ENCODE measurements around the gene LLGL1. TPM values are rescaled to one million over a fixed set of nuclear protein-coding genes. Genes with fewer than 3 reads are reported as not detected.

Gene LLGL1
- total RNA-seq, 1 experiment from 2014 or later = 44.3 TPM

DNA sequence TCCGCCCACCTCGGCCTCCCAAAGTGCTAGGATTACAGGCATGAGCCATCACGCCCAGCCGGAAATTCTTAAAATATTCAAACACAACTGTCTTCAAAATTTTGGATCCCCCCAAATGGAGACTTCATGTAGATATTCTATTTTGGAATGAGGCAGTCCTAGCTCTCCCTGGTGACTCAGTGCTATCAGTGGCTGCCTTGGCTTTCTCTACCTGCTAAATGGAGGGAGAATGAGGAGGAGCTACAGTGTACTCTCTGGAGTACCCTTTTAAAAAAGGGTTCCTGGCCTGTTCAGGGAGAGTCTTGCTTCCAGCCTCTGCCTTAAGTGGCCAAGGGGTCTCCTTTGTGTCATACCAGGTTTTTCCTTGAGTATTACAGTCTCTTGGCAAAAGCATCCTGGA lies 31.0 kb upstream of the LLGL1 start:
- BruUV-seq (replicated peaks) = no TSS peak
- Histone ChIP-seq H3K36me3 (ENCODE audit: control insufficient read depth in 1 of 2, insufficient read depth in 2 of 2, low read length in 2 of 2) (peaks cover 49 to 65% of the 10 kb centered on the region in 2 experiments), H4K20me1 (ENCODE audit: insufficient read depth) (peaks cover 8% of the 10 kb centered on the region; the same call in 1 of the 2 replicates)

GRCh38 chr17:18194804-18195203 lies 30.6 kb upstream of the LLGL1 start:
- Histone ChIP-seq H3K4me2 (ENCODE audit: low read length) (no peak overlapping the region), H3K4me1 (ENCODE audit: control insufficient read depth in 1 of 2, insufficient read depth in 2 of 2, low read length in 2 of 2) (no peaks in the 10 kb centered on the region), H3K9me3 (ENCODE audit: control insufficient read depth in 1 of 2, insufficient read depth in 1 of 2, low read depth in 1 of 2, low read length in 2 of 2) (no peaks in the 10 kb centered on the region), H3K4me3 (replicated peaks in 1 of 2; ENCODE audit: low read depth in 1 of 2, low read length in 2 of 2) (no peak overlapping the region), H4K20me1 (ENCODE audit: insufficient read depth) (peaks cover 8% of the 10 kb centered on the region; the same call in 1 of the 2 replicates), H3K27me3 (ENCODE audit: insufficient read depth, low read length) (no peaks in the 10 kb centered on the region), H3K79me2 (ENCODE audit: insufficient read depth, low read length) (peaks cover 97% of the 10 kb centered on the region), H3K27ac (ENCODE audit: low read depth, low read length) (no peak overlapping the region), H2AFZ (ENCODE audit: low read depth, low read length, poor library complexity, severe bottlenecking) (no peak overlapping the region), H3K36me3 (ENCODE audit: control insufficient read depth in 1 of 2, insufficient read depth in 2 of 2, low read length in 2 of 2) (peaks cover 52 to 64% of the 10 kb centered on the region in 2 experiments), H3K9ac (ENCODE audit: low read length) (no peak overlapping the region), H3K9me2 (ENCODE audit: insufficient read depth) (no peaks in the 10 kb centered on the region)
- ATAC-seq (no peak), DNase-seq (ENCODE audit: low read depth, low spot score) (no peak)
- ChIA-PET RAD21 (ENCODE audit: low non-redundant PET in 1 of 2, low total read pairs in 2 of 2, uncharacterized antibody in 2 of 2, unreplicated experiment in 2 of 2) (no interaction called here), POLR2A (interaction anchor here (1.3 kb wide), 1 partner anchor 12 kb away, joined by 3 read pairs; no protein-coding TSS in a partner anchor), CTCF (no interaction called here)
- intact Hi-C loops (cut with micrococcal nuclease) = no loop called here
- no TSS peak for BruUV-seq (replicated peaks)
- no peak for TF ChIP-seq TCF7L2 (IDR thresholded peaks at IDR 0.05; ENCODE audit: borderline replicate concordance, extremely low read depth, insufficient read depth, insufficient read length)
- no peak for TF ChIP-seq SRF (IDR thresholded peaks at IDR 0.05; ENCODE audit: low read depth)
- TF ChIP-seq EZH2 (IDR thresholded peaks at IDR 0.05) = no peak
- TF ChIP-seq ZBTB33 (IDR thresholded peaks at IDR 0.05; ENCODE audit: extremely low read depth, insufficient replicate concordance, low read length) = no peak
- no peak for TF ChIP-seq YY1 (IDR thresholded peaks at IDR 0.05; ENCODE audit: extremely low read depth, insufficient replicate concordance, low read depth, low read length)
- TF ChIP-seq RAD21 (IDR thresholded peaks at IDR 0.05; ENCODE audit: low read depth) = no peak
- no peak for TF ChIP-seq CEBPB (IDR thresholded peaks at IDR 0.05; ENCODE audit: low read depth)

More for the DNA sequence above, 31.0 kb upstream of the LLGL1 start:
- Histone ChIP-seq H3K9ac (ENCODE audit: low read length) (no peak overlapping the region), H3K9me3 (ENCODE audit: control insufficient read depth in 1 of 2, insufficient read depth in 1 of 2, low read depth in 1 of 2, low read length in 2 of 2) (no peaks in the 10 kb centered on the region), H3K27ac (ENCODE audit: low read depth, low read length) (no peak overlapping the region), H2AFZ (ENCODE audit: low read depth, low read length, poor library complexity, severe bottlenecking) (no peak overlapping the region), H3K4me3 (replicated peaks in 1 of 2; ENCODE audit: low read depth in 1 of 2, low read length in 2 of 2) (no peak overlapping the region), H3K4me1 (ENCODE audit: control insufficient read depth in 1 of 2, insufficient read depth in 2 of 2, low read length in 2 of 2) (no peaks in the 10 kb centered on the region), H3K9me2 (ENCODE audit: insufficient read depth) (no peaks in the 10 kb centered on the region), H3K79me2 (ENCODE audit: insufficient read depth, low read length) (peaks cover 97% of the 10 kb centered on the region), H3K27me3 (ENCODE audit: insufficient read depth, low read length) (no peaks in the 10 kb centered on the region), H3K4me2 (ENCODE audit: low read length) (no peak overlapping the region)
- intact Hi-C loops (cut with micrococcal nuclease) = no loop called here
- DNase-seq (ENCODE audit: low read depth, low spot score) (no peak), ATAC-seq (no peak)
- TF ChIP-seq TCF7L2 (IDR thresholded peaks at IDR 0.05; ENCODE audit: borderline replicate concordance, extremely low read depth, insufficient read depth, insufficient read length) (no peak), ZBTB33 (IDR thresholded peaks at IDR 0.05; ENCODE audit: extremely low read depth, insufficient replicate concordance, low read length) (no peak)
- ChIA-PET POLR2A (interaction anchor here (1.3 kb wide), 1 partner anchor 12 kb away, joined by 3 read pairs; no protein-coding TSS in a partner anchor), RAD21 (ENCODE audit: low non-redundant PET in 1 of 2, low total read pairs in 2 of 2, uncharacterized antibody in 2 of 2, unreplicated experiment in 2 of 2) (no interaction called here), CTCF (no interaction called here)
